ENCODE results near the gene TXNDC11. TPM values are rescaled to one million over a fixed set of nuclear protein-coding genes. Genes with fewer than 3 reads are reported as not detected.

The TXNDC11 gene
- total and polyA plus RNA-seq, 2 experiments from 2014 or later, result 6.8 to 12.0 TPM

GRCh38 chr16:11666103-11667055, 76.3 kb downstream of the TXNDC11 start (continued):
- TF ChIP-seq, protein P1, sequence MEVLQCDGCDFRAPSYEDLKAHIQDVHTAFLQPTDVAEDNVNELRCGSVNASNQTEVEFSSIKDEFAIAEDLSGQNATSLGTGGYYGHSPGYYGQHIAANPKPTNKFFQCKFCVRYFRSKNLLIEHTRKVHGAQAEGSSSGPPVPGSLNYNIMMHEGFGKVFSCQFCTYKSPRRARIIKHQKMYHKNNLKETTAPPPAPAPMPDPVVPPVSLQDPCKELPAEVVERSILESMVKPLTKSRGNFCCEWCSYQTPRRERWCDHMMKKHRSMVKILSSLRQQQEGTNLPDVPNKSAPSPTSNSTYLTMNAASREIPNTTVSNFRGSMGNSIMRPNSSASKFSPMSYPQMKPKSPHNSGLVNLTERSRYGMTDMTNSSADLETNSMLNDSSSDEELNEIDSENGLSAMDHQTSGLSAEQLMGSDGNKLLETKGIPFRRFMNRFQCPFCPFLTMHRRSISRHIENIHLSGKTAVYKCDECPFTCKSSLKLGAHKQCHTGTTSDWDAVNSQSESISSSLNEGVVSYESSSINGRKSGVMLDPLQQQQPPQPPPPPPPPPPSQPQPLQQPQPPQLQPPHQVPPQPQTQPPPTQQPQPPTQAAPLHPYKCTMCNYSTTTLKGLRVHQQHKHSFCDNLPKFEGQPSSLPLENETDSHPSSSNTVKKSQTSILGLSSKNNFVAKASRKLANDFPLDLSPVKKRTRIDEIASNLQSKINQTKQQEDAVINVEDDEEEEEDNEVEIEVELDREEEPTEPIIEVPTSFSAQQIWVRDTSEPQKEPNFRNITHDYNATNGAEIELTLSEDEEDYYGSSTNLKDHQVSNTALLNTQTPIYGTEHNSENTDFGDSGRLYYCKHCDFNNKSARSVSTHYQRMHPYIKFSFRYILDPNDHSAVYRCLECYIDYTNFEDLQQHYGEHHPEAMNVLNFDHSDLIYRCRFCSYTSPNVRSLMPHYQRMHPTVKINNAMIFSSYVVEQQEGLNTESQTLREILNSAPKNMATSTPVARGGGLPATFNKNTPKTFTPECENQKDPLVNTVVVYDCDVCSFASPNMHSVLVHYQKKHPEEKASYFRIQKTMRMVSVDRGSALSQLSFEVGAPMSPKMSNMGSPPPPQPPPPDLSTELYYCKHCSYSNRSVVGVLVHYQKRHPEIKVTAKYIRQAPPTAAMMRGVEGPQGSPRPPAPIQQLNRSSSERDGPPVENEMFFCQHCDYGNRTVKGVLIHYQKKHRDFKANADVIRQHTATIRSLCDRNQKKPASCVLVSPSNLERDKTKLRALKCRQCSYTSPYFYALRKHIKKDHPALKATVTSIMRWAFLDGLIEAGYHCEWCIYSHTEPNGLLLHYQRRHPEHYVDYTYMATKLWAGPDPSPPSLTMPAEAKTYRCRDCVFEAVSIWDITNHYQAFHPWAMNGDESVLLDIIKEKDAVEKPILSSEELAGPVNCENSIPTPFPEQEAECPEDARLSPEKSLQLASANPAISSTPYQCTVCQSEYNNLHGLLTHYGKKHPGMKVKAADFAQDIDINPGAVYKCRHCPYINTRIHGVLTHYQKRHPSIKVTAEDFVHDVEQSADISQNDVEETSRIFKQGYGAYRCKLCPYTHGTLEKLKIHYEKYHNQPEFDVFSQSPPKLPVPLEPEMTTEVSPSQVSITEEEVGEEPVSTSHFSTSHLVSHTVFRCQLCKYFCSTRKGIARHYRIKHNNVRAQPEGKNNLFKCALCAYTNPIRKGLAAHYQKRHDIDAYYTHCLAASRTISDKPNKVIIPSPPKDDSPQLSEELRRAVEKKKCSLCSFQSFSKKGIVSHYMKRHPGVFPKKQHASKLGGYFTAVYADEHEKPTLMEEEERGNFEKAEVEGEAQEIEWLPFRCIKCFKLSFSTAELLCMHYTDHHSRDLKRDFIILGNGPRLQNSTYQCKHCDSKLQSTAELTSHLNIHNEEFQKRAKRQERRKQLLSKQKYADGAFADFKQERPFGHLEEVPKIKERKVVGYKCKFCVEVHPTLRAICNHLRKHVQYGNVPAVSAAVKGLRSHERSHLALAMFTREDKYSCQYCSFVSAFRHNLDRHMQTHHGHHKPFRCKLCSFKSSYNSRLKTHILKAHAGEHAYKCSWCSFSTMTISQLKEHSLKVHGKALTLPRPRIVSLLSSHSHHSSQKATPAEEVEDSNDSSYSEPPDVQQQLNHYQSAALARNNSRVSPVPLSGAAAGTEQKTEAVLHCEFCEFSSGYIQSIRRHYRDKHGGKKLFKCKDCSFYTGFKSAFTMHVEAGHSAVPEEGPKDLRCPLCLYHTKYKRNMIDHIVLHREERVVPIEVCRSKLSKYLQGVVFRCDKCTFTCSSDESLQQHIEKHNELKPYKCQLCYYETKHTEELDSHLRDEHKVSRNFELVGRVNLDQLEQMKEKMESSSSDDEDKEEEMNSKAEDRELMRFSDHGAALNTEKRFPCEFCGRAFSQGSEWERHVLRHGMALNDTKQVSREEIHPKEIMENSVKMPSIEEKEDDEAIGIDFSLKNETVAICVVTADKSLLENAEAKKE (CRISPR knock-in tag; IDR thresholded peaks at IDR 0.05), result no peak
- TF ChIP-seq ZNF114 (CRISPR knock-in tag; IDR thresholded peaks at IDR 0.05) (no peak), EZH2phosphoT487 (IDR thresholded peaks at IDR 0.05; ENCODE audit: unreplicated experiment) (no peak), NANOG (IDR thresholded peaks at IDR 0.05; ENCODE audit: borderline replicate concordance) (no peak), ZNF331 (CRISPR knock-in tag; IDR thresholded peaks at IDR 0.05; ENCODE audit: low read depth) (no peak)

DNA sequence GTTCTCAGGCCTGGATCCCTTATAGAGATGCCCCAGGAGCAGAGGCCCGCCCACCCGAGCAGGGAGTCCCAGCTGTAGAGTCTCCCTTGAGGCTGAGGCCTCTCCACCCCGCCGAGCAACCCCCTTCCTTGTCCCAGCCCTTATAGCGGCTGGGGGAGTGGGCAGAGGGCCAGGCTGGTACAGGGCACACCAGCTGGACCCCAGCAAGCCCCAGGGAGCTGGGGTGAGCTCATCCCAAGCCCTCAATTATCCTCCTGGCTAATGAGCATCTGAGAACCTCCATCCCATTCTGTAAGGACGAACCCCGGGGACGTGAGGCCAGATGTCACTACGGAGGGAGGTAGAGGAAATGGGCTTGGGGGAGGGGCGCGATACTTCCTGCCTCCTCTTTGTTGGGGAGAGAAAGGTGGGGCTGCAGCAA, 77.6 kb downstream of the TXNDC11 start:
- peak overlapping the region; percentile 55; the same call in 1 of the 2 replicates for H3K27ac ChIP-seq (ENCODE audit: low read depth)
- Mint-ChIP-seq H3K4me1 (peaks cover 35% of the 10 kb centered on the region), H3K27me3 (ENCODE audit: insufficient read depth, low read depth, poor library complexity) (peaks cover 9% of the 10 kb centered on the region), H3K4me3 (0 out of 3 replicates have a peak overlapping the region, but pooled peaks have one; percentile 16), H3K36me3 (ENCODE audit: low read depth) (no peaks in the 10 kb centered on the region), H3K27ac (peak overlapping the region; percentile 79; the same call in 1 of the 2 replicates), H3K9me3 (no peaks in the 10 kb centered on the region)
- 0 out of 2 replicates have a peak, but pooled peaks cover 3% of the 10 kb centered on the region for H3K27me3 ChIP-seq (ENCODE audit: insufficient read depth)
- peak overlapping the region; percentile 98 for H2AFZ ChIP-seq
- peak overlapping the region; percentile 68 for H3K4me2 ChIP-seq
- ATAC-seq (peak; percentile 5), DNase-seq (ENCODE audit: low spot score) (peak; percentile 85)
- H3K79me2 ChIP-seq (replicated peaks; ENCODE audit: insufficient read depth), result peaks cover 14% of the 10 kb centered on the region
- H3F3A ChIP-seq (replicated peaks; ENCODE audit: low read depth), result peaks cover 13% of the 10 kb centered on the region; the same call in 1 of the 2 replicates
- no peaks in the 10 kb centered on the region for H3K36me3 ChIP-seq (ENCODE audit: insufficient read depth)
- peak overlapping the region; percentile 36 for H3K4me3 ChIP-seq
- H4K20me1 ChIP-seq (replicated peaks; ENCODE audit: insufficient read depth), result peaks cover 7% of the 10 kb centered on the region; the same call in 1 of the 2 replicates
- H3K9me2 ChIP-seq (ENCODE audit: insufficient read depth), result no peaks in the 10 kb centered on the region
- peaks cover 23% of the 10 kb centered on the region for H3K4me1 ChIP-seq (ENCODE audit: insufficient read depth)
- TF ChIP-seq, protein P2, sequence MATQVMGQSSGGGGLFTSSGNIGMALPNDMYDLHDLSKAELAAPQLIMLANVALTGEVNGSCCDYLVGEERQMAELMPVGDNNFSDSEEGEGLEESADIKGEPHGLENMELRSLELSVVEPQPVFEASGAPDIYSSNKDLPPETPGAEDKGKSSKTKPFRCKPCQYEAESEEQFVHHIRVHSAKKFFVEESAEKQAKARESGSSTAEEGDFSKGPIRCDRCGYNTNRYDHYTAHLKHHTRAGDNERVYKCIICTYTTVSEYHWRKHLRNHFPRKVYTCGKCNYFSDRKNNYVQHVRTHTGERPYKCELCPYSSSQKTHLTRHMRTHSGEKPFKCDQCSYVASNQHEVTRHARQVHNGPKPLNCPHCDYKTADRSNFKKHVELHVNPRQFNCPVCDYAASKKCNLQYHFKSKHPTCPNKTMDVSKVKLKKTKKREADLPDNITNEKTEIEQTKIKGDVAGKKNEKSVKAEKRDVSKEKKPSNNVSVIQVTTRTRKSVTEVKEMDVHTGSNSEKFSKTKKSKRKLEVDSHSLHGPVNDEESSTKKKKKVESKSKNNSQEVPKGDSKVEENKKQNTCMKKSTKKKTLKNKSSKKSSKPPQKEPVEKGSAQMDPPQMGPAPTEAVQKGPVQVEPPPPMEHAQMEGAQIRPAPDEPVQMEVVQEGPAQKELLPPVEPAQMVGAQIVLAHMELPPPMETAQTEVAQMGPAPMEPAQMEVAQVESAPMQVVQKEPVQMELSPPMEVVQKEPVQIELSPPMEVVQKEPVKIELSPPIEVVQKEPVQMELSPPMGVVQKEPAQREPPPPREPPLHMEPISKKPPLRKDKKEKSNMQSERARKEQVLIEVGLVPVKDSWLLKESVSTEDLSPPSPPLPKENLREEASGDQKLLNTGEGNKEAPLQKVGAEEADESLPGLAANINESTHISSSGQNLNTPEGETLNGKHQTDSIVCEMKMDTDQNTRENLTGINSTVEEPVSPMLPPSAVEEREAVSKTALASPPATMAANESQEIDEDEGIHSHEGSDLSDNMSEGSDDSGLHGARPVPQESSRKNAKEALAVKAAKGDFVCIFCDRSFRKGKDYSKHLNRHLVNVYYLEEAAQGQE (IDR thresholded peaks at IDR 0.05; ENCODE audit: unreplicated experiment), result no peak
- TF ChIP-seq ZNF331 (CRISPR knock-in tag; IDR thresholded peaks at IDR 0.05; ENCODE audit: low read depth), result no peak
